Aorta (tissue), 5 donors: Measurements from ENCODE around the gene FAM171A1. TPM values are rescaled to one million over a fixed set of nuclear protein-coding genes. Genes with fewer than 3 reads are reported as not detected.
"Not testable (repeated sequence)": the region's sequence is repeated elsewhere in the genome, so short reads cannot be mapped to it uniquely, and the experiment has no call there.

Experiments
- ATAC-seq: fragments of 200-7000 bp; cut with Tn5 transposase; one replicate; pipeline ENCODE4 v1.9.1; 2022; ENCODE audit warnings: moderate library complexity; ENCODE audit not compliant: low FRiP score
- DNase-seq, 2 donors: peaks; one replicate each; pipeline ENCODE4 v3.0.0-alpha.2; 2020
- H3K27ac ChIP-seq, 2 donors: one replicate each; pipeline ENCODE4 v1.5.1; 2013; ENCODE audit warnings: low read length in 2 of 2, mild to moderate bottlenecking in 2 of 2, moderate library complexity in 2 of 2, control low read depth in 1 of 2, inconsistent platforms in 1 of 2, low read depth in 1 of 2
- H3K27me3 ChIP-seq, 2 donors: one replicate each; pipeline ENCODE4 v1.6.1; 2013; ENCODE audit warnings: control low read depth in 1 of 2, low read length in 1 of 2, mild to moderate bottlenecking in 1 of 2, moderate library complexity in 1 of 2; ENCODE audit not compliant: insufficient read depth in 2 of 2, control insufficient read depth in 1 of 2
- H3K36me3 ChIP-seq, 2 donors: one replicate each; pipeline ENCODE4 v1.6.1; 2013; ENCODE audit warnings: control low read depth in 1 of 2, low read length in 1 of 2, mild to moderate bottlenecking in 1 of 2; ENCODE audit not compliant: insufficient read depth in 2 of 2, control insufficient read depth in 1 of 2
- H3K4me1 ChIP-seq, 2 donors: one replicate each; pipeline ENCODE4 v1.6.1; 2013; ENCODE audit warnings: low read length in 2 of 2, control low read depth in 1 of 2, mild to moderate bottlenecking in 1 of 2, moderate library complexity in 1 of 2; ENCODE audit not compliant: insufficient read depth in 2 of 2, control insufficient read depth in 1 of 2
- H3K4me3 ChIP-seq, 2 donors: one replicate each; pipeline ENCODE4 v1.5.1; 2013; ENCODE audit warnings: low read length in 2 of 2, control low read depth in 1 of 2, mild to moderate bottlenecking in 1 of 2
- H3K9me3 ChIP-seq: one replicate; pipeline ENCODE4 v1.6.1; 2013; ENCODE audit warnings: mild to moderate bottlenecking, low read length; ENCODE audit not compliant: control insufficient read depth
- WGBS, 2 donors: extraction: QIAGEN DNeasy Blood & Tissue Kit; methylation state at CpG; one replicate each; pipeline ENCODE4 v1.1.7; 2013; 5-methylcytosine and 5-hydroxymethylcytosine counted together
- intact Hi-C, 2 donors: fragments of 100-400 bp; cut with DNase I; formaldehyde crosslinking; loops; one replicate each; pipeline versions ENCODE4 v1.14.2 to v1.15.0; 2022
- polyA plus RNA-seq, 2 donors: library from polyadenylated mRNA; stranded (reverse); fragments of 200-250 nt; gene quantifications; one replicate each; pipeline ENCODE4 v1.2.3, GENCODE V29; 2013
- total RNA-seq, 2 donors: library from RNA; stranded (reverse); fragmentation: NEBNext Ultra II Directional; extraction: Animal tissue kit (Norgen Biotek cat#: 25700); gene quantifications; one replicate each; pipeline ENCODE4 v1.2.1, GENCODE V29; 2021
- donor health status: healthy with polysubstance abuse.
- donor health status: Bipolar disorder and iron deficiency.
- donor health status: DM: no; HTN: no; CAD: no.
- donor health status: DM: no; HTN: no; CAD: no.
- donor health status: DM: yes; HTN: yes; CAD: no.

Gene FAM171A1
- total and polyA plus RNA-seq, 4 donors: 2.8 to 21.4 (median 7.6) TPM

GRCh38 chr10:15401382-15401781, 30.3 kb upstream of the FAM171A1 start:
- ATAC-seq (no peak), DNase-seq (no peak)
- Histone ChIP-seq H3K27me3 (no peaks in the 10 kb centered on the region), H3K4me3 (no peak overlapping the region), H3K4me1 (no peaks in the 10 kb centered on the region), H3K36me3 (no peaks in the 10 kb centered on the region), H3K9me3 (no peaks in the 10 kb centered on the region), H3K27ac (no peak overlapping the region)
- intact Hi-C loops: no loop called here

- ATAC-seq, H3K27ac ChIP-seq, H3K4me1 ChIP-seq, H3K9me3 ChIP-seq, DNase-seq, H3K36me3 ChIP-seq, intact Hi-C loops, H3K27me3 ChIP-seq, H3K4me3 ChIP-seq: not testable (repeated sequence)
Measured at GRCh38 chr10:15400461-15400860, 29.4 kb upstream of the FAM171A1 start.

- intact Hi-C loops: no loop called here
- Histone ChIP-seq H3K27ac (no peak overlapping the region), H3K4me3 (no peak overlapping the region), H3K36me3 (no peaks in the 10 kb centered on the region), H3K9me3 (no peaks in the 10 kb centered on the region), H3K4me1 (no peaks in the 10 kb centered on the region), H3K27me3 (no peaks in the 10 kb centered on the region)
- ATAC-seq: no peak
- 69 to 74% methylated on average over 1 of the region's 1 CpG for WGBS, 2 donors
- DNase-seq: no peak
Measured at GRCh38 chr10:15399060-15399661, 28.1 kb upstream of the FAM171A1 start.

GRCh38 chr10:15395935-15396334, 24.8 kb upstream of the FAM171A1 start:
- Histone ChIP-seq H3K27me3 (no peaks in the 10 kb centered on the region), H3K9me3 (no peaks in the 10 kb centered on the region), H3K4me1 (no peaks in the 10 kb centered on the region), H3K4me3 (no peak overlapping the region), H3K36me3 (no peaks in the 10 kb centered on the region), H3K27ac (no peak overlapping the region)
- intact Hi-C loops: no loop called here
- DNase-seq (no peak), ATAC-seq (no peak)
- WGBS, 2 donors: 91 to 93% methylated on average over 3 of the region's 3 CpGs

- H3K36me3 ChIP-seq: no peaks in the 10 kb centered on the region
- H3K4me1 ChIP-seq: no peaks in the 10 kb centered on the region
- no peaks in the 10 kb centered on the region for H3K27me3 ChIP-seq
- ATAC-seq (no peak), DNase-seq (no peak)
- intact Hi-C loops: no loop called here
- WGBS, 2 donors: 75 to 82% methylated on average over 4 of the region's 4 CpGs
- no peak overlapping the region for H3K27ac ChIP-seq
- H3K9me3 ChIP-seq: no peaks in the 10 kb centered on the region
- no peak overlapping the region for H3K4me3 ChIP-seq
Measured at GRCh38 chr10:15393139-15393825, 22.2 kb upstream of the FAM171A1 start.

GRCh38 chr10:15391491-15391890, 20.4 kb upstream of the FAM171A1 start:
- H3K36me3 ChIP-seq: no peaks in the 10 kb centered on the region
- no peak overlapping the region for H3K27ac ChIP-seq
- no peak for ATAC-seq
- no peak for DNase-seq
- WGBS, 2 donors: 87 to 92% methylated on average over 5 of the region's 5 CpGs
- H3K4me1 ChIP-seq: no peaks in the 10 kb centered on the region
- H3K27me3 ChIP-seq: no peaks in the 10 kb centered on the region
- no peaks in the 10 kb centered on the region for H3K9me3 ChIP-seq
- intact Hi-C loops: no loop called here
- H3K4me3 ChIP-seq: no peak overlapping the region

GRCh38 chr10:15388172-15388571, 17.1 kb upstream of the FAM171A1 start:
- H3K4me3 ChIP-seq, H3K36me3 ChIP-seq, intact Hi-C loops, H3K4me1 ChIP-seq, H3K27me3 ChIP-seq, DNase-seq, H3K27ac ChIP-seq, ATAC-seq, H3K9me3 ChIP-seq: not testable (repeated sequence)
- WGBS, 2 donors: 93 to 99% methylated on average over 7 of the region's 7 CpGs

- H3K27ac ChIP-seq: no peak overlapping the region
- H3K4me1 ChIP-seq: no peaks in the 10 kb centered on the region
- WGBS, 2 donors: 69 to 79% methylated on average over 5 of the region's 5 CpGs
- H3K4me3 ChIP-seq: no peak overlapping the region
- H3K36me3 ChIP-seq: no peaks in the 10 kb centered on the region
- H3K9me3 ChIP-seq: no peaks in the 10 kb centered on the region
- no peaks in the 10 kb centered on the region for H3K27me3 ChIP-seq
- DNase-seq (peak in 1 of 2 donors; percentile 14), ATAC-seq (no peak)
- intact Hi-C loops: no loop called here
Measured at GRCh38 chr10:15387021-15387420, 15.9 kb upstream of the FAM171A1 start.
